Measurements from ENCODE around the gene DUSP22.

Gene DUSP22

DNA sequence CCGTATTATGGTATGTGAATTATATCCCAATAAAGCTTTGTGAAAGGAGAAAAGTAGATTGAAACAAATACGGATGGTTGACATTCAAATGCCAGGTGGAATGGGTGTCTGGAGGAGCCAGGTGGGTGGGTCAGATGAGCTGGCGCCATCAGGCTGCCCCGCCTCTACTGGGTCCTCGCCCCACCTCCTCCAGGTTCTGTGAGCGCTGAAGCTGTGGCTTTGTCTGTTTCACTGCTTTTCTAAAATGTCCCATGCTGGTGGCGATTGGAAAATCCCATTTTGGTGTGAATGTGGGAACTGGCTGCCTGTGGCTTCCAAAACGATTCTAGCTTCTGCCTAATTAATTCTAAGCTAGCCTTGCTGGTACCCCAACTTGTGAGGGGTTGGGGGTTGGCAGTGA is 16.5 kb downstream of the DUSP22 start:
- DNase-seq (ENCODE audit: low read depth in 2 of 2) = no peak

DNA sequence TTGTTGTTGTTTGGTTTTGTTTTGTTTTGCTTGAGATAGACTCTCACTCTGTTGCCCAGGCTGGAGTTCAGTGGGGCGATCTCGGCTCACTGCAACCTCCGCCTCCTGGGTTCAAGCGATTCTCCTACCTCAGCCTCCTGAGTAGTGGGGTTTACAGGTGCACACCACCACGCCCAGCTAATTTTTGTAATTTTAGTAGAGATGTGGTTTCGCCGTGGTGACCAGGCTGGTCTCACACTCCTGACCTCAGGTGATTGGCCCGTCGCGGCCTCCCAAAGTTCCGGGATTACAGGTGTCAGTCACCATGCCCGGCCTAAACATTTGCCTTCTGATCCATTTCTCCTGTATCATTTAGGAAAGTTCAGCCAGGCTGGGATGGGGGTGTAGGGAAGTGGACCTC is 17.7 kb downstream of the DUSP22 start:
- no peak for DNase-seq (ENCODE audit: low read depth in 2 of 2)

DNA sequence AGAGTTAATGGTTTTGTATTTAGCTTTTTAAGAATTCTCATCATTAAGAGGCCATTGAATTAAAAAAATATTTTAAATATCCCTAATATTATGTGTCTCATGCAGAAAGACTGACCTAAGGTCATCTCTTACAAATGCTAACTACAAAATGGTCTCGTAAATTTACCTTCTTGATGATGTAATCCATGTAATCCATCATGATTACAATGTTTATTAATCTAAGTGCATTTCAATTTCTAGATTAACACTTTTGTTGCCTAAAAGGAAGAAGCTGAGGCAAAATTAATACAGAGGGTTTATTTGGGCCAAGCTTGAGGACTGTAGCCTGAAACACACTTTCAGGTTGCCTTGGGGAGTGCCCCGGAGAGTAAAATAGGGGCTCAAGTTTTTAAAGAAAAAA is 18.4 kb downstream of the DUSP22 start:
- no peak for DNase-seq (ENCODE audit: low read depth in 2 of 2)

DNA sequence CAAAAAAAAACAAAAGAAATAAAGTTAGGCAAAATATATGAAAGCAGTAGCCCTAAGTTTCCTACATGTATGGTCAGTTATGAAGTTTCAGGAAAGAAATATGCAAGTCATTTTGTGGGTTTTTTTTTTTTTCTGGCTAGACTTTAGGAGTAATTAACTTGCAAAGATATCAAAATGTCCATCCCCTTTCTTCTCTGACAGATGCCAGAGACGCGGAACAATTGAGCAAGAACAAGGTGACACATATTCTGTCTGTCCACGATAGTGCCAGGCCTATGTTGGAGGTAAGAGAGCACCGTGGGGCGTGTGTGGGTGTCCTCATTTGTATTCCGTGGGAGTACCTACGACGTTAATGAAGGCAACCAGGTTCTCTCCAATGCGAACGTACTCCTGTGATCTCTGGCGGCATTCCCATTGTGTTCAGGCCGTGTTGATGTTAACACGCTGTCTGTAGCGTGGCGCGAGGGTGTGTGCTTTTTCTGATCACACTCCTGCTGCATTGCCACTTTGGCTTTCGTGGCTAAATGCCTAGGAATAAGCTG is 19.5 kb downstream of the DUSP22 start:
- no peak for DNase-seq (ENCODE audit: low read depth in 2 of 2)

DNA sequence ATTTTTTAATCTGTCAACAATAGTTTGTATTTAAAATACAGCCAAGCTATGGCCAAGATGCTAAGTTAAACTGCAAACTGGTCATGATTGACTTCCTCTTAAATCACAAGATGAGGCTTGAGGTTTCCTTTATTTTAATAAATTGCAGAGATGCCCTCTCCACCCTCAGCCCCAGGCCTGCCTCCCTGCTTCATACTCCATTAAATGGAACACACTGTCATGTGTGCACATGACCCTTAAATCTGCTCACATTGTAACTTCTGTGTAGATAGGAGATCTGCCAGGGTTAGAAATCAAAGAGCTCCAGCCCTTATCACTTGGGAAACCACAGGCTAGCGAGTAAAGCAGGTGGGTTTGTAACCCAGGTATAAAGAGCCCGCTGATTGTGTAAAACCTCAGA is 20.8 kb downstream of the DUSP22 start:
- no peak for DNase-seq (ENCODE audit: low read depth in 2 of 2)

DNA sequence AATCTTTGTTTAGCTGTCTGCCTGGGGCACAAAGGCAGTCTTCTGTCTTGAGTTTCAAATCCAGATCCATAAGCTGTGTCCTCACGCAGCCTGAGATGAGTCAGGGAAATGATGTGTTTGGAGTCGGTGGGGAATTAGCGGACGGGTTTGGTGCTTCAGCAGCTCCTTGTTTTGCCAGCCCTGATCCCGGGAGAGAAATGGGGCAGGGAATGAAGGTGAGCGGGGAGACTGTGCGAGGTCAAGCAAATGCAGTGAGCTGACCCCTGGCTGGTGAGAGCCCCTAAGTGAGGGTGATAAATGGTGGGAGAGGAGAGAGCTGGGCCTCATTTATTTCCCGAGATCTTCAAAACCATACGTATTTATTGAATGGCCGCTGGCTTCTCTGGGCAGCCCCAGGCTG is 21.6 kb downstream of the DUSP22 start:
- no peak for DNase-seq (ENCODE audit: low read depth in 2 of 2)

DNA sequence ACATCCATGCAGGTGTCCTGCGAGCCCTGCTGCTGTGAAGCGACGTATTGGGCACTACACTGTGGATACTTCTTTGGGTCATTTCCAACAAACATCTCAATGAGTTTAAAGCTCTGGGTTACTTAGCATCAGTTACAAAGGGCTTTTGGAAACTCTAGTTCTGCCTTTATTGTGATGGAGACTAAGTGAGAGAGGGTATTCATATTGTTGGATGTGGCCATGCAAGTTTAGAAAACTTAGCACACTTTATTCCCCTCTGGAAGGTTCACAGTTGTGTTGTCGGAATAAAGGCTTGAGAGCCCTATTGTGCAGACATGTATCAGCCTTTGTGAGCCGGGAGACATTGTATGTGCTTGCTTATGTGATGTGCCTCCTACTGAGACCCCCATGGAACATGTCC is 22.1 kb downstream of the DUSP22 start:
- no peak for DNase-seq (ENCODE audit: low read depth in 2 of 2)

DNA sequence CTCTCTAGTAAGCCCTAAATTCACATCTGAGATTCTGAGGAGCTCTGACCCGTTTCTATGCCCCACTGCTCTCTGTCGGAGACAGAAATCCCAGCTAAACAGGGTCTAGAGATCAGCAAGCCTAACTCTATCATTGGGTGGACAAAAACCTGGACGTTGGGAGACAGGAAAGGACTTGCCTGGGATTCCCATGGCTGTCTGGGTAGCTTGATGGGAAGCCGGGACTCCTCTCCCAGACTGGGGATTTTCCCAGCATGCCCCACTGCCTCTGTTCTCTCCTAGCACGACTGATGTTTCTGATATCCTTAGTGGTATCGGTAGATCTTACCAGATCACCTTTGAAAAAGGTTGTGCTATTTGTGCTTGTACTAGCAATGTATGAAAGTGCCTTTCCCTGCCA is 22.9 kb downstream of the DUSP22 start:
- no peak for DNase-seq (ENCODE audit: low read depth in 2 of 2)

DNA sequence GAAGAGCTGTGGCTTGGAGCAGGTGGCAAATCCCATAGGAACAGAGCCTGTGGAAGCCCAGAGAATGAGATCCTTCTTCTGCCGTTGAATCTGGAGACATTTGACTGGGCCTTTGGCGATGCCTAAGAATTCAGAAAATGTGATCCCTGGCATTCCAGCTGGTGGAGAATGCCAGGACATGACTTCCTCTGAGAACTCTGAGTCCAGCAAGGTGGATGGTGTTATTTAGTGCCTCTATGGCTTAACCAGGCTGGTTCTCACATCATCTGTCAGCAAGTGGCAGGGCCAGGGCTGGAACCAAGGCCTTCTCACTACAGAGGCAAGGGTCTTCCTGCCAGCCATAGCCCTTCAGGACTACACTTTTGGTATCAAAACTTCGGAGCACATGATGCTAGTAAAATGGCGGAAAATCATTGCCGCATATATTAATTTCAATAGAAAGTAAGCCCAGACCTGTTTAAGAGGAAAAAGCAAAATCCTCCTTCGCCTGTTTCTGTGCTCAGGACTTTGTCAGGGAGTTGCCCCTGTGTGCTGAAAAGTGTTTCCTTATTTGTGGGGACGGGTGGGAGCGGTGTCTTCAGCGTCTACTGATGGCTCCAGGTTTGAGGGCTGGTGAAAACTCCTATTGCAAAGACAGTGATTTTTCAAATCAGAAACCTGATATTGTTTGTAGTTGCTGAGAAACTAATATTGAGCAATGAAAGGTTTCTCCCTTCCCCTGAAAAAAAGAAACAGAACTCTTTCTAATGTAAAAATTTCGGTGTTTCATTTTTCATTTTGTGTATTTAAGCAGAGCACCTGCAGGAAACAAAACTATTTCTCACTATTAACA is 23.9 kb downstream of the DUSP22 start:
- no peak for DNase-seq (ENCODE audit: low read depth in 2 of 2)

DNA sequence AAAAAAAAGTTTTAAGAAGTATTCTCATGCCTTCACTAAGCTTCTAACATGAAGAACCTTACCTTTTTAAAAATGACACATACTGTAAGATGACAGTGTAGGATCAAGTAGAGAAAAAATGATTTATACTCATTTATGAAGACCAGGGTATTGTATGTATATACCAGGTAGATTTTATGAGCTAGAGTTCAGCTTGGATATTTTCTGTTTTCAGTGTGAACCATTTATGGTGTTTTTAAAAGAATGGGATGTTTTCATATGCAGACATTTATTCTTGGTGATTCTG is 24.4 kb downstream of the DUSP22 start:
- DNase-seq (ENCODE audit: low read depth in 2 of 2) = no peak

DNA sequence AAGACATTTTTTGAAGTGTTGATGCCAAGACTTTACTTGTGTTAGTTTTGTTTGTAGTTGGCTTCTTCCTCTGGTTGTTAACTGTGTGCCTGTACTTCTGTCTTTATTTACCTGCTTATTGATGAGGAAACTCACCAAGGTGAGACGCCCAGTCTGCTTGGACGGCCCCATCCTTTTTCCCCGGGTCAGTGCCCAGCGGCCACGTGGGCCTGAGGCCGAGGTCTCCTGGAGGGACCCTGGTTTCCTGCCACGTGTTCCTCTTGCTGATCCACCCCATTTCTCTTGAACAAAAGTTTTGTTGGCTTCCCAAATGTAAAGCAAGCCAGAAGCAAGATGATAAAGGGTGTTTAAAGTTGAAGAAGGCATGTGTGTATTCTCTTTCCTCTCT is 24.8 kb downstream of the DUSP22 start:
- DNase-seq (ENCODE audit: low read depth in 2 of 2) = no peak

DNA sequence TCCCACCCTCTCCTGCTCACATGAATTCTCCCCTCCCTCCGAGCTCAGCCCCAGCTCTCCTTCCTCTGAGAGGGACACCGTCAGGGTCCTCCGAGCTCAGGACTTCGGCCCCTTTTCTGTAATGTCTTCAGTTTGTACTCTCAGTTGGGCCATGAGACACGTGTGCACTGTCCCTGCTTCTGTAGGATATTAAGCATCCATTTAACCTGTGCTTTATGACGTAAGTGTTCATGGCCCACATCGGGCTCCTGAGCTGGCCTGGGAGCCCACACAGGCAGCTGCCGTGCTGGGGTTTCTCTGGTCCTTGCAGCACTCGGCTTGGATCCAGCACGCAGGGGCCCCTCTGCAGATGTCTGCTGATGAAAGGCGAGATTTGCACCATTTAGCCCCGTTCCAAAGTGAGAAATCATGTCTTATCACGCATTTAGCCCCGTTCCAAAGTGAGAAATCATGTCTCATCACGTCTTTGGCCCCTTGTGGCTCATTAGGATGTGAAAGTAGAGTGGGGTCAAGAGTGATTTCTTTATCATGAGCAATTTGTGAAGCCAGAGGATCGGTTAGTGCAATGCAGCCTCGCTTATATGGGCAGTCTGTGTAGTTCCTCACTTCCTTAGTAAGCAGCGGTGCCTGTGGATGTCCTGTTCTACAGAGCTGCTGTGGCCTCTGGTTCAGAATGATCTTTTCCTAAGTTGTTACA is 25.3 kb downstream of the DUSP22 start:
- no peak for DNase-seq (ENCODE audit: low read depth in 2 of 2)

DNA sequence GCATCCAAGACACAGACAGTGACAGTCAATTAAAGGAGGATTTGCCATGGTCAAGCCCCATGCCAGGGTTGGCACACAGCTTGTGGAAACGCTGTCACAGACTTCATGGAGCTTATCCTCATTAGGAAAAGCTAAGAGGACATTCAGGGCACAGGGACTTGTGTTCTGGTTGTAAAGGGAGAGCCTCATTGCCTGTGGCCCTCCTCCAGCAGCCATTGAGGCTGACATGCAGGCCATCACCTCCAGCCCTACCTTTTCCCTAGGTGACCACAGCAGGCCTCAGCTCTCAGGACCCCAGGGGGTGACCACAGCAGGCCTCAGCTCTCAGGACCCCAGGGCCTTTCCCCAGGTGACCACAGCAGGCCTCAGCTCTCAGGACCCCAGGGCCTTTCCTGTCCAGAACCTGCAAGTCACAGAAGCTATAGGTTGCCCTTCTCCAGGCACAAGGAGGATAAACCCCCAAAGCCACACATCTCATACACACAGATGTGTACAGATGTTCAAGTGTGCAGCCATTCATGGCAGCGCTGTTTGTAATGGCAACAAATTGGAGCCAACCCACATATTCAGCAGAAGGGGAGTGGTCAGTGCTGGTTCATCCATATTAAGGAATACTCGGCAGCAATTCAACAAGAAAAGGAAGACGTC is 26.1 kb downstream of the DUSP22 start:
- DNase-seq (ENCODE audit: low read depth in 2 of 2) = no peak

DNA sequence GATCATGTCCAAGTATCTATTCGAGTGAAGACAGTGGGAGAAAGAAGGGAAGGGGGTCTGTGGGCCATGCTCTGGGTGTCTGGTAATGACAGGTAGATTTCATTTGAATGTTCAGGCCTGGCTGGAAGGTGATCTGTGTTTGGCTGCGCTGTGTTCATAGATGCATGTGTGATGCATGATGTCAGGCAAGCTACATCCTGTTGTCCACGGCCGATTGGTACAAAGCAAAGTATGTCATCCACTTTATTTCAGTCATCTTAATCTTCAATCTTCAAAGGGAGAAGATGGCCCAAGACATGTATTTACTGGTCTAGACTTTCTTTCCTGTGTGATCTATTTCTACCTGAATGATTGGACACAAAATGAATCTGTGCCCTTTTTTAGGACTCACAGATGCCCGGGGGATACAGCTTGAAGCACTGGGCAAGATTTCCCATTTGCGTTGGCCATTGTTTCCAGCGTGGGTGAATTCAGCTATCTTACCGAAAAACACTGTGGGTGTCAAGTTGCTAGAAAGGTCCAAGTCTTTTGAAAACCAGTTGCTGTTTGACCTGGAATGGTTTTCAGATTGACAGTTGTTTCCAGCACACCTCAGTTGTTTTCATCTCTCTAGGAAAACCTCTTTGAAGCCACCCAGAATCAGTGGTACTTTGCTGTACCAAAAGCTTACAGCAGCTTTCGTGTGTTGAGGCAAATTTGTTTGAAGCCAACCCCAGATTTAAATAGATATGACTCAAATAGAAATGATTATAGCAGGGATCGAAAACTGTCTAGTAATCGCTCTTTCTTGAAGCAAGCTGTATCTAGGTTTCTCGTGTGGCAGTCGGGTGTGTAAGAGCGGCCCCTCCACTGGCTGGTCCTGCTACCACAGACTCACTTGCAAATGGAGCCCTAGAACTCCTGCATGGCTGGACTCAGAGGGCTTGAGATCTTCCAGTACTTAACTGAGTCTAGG is 27.2 kb downstream of the DUSP22 start:
- DNase-seq (ENCODE audit: low read depth in 2 of 2) = no peak

DNA sequence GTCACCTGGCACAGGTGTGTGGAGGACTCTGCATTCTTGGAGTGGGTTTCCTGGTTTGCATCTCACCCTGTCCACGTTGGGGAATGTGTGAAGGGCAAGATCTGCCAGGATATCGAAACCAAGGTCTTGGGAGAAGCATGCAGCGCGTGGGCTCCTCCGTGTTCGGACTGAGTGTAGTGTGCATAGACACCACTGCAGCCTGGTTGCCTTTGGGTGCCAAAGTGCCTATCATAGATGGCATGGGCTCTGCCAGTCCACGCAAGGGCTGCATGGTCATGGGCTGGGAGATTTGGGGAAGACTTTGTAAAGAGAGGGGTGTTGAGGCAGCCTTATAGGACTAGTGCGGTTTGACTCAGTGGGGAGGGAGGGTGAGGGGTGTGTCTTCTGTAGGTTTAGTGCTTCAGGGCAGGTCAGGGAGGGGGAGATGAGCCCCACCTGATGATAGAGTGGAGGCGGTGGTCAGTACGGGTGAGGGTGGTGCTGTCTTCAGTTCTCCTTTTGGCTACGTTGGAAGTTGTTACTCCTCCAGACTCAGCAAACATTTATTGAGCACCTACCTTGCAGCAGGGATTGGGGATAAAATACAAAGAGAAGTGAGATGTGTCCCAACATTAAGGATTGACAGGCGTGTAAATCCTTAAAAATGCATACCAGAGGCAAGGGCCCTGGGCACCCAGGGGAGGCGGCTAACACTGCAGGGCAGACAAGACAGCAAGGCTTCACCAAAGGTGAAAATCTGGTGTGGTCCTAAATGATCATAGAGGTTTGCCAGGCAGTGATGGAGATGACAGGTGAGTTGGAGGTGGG is 28.3 kb downstream of the DUSP22 start:
- no peak for DNase-seq (ENCODE audit: low read depth in 2 of 2)

DNA sequence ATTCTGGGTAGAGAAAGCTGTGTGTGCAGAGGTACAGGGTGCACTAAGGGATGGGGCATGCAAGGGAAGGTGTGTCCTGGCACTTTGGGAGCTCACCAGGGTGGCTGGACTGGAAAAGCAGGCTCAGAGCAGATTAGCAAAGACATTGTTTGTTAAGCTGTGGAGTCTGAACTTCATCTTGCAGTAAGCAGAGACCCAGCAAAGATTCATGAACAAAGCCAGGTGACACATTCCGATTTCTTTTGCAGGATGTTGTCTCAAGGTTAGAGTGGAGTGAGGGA is 28.8 kb downstream of the DUSP22 start:
- DNase-seq (ENCODE audit: low read depth in 2 of 2) = no peak

DNA sequence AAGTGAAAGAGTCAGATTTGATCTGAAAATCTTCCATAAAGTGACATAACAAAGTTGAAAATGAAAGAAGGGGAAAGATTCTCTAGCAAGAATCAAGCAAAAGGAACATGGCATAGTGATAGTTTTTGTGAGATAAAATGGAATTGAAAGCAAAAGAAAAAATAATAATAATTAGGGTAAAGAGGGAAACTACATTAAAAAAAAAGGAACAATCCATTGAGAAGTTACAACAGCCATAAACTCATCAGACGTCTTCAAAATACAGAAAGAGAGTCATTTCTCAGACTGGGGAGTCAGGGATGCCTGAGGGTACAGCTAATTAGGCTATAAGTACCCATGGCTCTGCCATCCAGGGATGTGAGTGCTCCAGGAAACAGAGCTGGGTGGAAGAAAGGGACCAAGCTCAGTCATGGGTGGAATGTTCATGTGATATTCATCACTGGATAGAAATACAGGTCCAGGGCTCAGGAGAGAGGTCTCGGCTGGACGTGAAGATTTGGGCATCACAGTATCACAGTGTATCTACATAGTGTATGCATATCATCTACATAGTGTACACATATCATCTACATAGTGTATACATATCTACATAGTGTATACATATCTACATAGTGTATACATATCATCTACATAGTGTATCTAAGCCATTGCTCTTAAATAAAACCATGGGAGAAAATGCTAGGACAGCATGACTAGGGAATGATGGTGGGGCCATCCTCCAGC is 29.4 kb downstream of the DUSP22 start:
- DNase-seq (ENCODE audit: low read depth in 2 of 2) = no peak

DNA sequence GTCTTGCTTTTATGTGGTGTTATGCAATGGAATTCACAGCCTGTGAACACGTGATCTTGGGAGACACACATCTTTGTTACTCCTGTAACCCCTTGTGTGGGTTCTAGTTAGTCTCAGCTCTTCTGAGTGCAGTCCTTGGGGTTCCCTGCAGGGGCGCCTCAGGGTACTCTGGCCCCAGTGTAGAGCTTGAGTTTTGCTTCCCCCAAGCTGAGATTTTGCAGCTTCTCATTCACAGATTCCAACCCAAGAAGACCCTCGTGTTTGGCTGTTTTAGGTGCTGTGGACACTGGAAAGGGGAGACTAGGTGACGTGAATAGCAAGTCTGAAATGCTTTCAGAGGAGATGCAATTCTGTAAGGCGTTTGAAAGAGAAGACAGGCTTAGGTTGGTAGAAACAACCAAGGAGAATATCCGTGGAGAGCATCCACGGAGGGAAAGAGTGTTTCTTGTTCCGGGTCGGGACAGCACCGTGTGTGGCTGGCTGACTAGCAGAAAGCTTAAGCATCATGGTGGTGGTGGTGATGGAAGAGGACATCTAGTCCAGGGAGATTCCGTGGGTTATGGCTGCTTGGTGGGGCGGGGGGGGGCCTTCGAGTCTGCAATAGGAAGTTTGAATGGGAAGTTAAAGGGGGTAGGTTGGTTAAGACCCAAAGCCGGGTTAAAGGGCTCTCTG is 30.1 kb downstream of the DUSP22 start:
- DNase-seq (ENCODE audit: low read depth in 2 of 2) = no peak

DNA sequence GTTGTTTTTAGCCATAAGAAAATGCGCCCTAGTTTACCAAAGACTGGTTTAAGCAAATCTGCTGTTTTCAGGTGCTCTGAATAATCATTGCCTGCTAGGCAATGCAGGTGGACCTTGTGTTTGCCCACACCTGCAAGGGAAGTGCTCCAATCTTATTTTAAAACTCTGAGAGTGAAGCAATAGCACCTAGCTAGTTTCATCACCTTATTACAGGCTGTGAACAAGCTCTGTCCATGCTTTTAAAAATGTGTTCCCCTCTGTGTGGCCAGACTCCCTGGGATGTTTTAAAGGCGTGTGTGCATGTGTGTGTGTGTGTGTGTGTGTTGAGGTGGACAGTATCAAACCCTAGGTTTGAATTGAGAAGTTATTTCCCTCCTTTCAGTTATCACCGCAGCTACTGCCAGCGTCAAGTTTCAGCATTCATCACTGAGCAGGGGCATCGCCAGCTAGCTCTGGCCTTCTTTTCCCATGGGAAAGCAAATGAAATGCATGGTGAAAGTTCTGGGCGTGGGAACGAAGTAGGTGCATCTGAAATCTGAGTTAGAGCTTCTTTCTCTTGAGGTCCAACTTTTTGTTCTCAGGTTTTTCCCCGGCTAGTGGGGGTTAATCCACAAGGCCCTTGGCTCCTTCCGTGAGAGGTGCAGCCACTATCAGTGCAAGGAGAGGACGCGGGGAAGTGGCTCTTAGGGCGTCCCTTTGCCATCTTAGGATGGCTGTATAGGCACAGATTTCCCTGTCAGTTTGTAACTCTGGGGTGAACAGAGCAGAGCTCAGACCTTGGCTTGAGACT is 30.8 kb downstream of the DUSP22 start:
- DNase-seq (ENCODE audit: low read depth in 2 of 2) = no peak

Data from stimulated activated CD8-positive, alpha-beta memory T cell treated with anti-CD3 and anti-CD28 coated beads, Interleukin-15, amount 100 ng/mL, for 48 hours (primary cell).